Measurements from ENCODE around the gene HSPB1. TPM values are rescaled to one million over a fixed set of nuclear protein-coding genes. Genes with fewer than 3 reads are reported as not detected.

HSPB1 gene
- total RNA-seq, 4 donors from 2014 or later: 880 to 2,548 (median 1,000) TPM

DNA sequence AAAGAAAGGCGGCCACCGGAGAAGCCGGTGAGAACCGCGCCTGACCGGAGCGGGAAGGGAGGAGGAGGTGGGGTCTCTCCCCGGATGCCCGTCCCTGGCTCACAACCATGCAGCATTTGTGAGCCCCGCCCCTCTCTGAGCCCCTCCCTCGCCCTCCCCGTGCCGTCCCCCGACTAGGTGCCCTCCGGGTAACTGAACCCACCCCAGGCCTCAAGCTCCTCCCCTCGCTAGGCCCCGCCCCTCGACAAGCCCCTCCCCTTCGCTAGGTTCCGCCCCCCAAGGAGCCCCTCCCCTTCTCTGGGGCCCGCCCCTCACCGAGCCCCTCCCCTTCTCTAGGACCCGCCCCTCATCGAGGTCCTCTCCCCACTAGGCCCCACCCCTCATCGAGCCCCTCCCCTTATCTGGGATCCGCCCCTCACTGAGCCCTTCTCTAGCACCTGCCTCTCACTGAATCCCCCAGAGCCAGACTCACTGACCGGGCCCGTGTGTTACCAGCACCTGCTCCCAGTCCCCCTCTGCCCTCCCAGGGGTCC is 42.2 kb upstream of the HSPB1 start:
- Histone ChIP-seq H3K27me3 (peaks cover 69% of the 10 kb centered on the region), H3K9me3 (no peaks in the 10 kb centered on the region), H3K36me3 (no peaks in the 10 kb centered on the region), H3K4me1 (peaks cover 0 to 10% (median 0%) of the 10 kb centered on the region in 3 donors), H3K27ac (no peak overlapping the region), H3K4me3 (peak overlapping the region in 1 of 2 donors; percentile 43)
- WGBS, 2 donors (ENCODE audit: low coverage in 1 of 2): 0% methylated on average over 6 of the region's 28 CpGs; no CpG with 5 or more reads in 1 of the 2 donors
- no peak for TF ChIP-seq POLR2AphosphoS5 (IDR thresholded peaks at IDR 0.05)
- TF ChIP-seq, protein P1, sequence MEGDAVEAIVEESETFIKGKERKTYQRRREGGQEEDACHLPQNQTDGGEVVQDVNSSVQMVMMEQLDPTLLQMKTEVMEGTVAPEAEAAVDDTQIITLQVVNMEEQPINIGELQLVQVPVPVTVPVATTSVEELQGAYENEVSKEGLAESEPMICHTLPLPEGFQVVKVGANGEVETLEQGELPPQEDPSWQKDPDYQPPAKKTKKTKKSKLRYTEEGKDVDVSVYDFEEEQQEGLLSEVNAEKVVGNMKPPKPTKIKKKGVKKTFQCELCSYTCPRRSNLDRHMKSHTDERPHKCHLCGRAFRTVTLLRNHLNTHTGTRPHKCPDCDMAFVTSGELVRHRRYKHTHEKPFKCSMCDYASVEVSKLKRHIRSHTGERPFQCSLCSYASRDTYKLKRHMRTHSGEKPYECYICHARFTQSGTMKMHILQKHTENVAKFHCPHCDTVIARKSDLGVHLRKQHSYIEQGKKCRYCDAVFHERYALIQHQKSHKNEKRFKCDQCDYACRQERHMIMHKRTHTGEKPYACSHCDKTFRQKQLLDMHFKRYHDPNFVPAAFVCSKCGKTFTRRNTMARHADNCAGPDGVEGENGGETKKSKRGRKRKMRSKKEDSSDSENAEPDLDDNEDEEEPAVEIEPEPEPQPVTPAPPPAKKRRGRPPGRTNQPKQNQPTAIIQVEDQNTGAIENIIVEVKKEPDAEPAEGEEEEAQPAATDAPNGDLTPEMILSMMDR (IDR thresholded peaks at IDR 0.05): no peak
- ATAC-seq: no peak

DNA sequence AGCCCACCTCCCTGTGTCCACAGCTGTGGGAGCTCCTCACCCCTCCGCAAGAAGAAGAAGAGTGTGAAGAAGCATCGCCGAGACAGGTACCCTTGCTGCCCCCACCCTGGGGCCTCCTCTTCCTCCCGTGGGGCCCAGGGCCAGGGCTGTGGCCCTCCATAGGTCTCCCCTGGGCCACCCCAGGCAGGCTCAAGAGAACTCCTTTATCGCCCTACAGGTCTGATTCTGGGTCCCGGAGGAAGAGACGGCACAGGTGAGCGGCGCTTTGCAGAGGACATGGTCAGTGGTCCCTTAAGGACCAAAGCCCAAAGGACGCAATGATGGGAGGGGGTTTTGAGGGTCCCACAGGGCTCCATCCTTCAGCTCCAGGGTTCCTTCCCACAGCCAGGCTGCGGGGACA is 41.1 kb upstream of the HSPB1 start:
- Histone ChIP-seq H3K36me3 (no peaks in the 10 kb centered on the region), H3K4me1 (peaks cover 0 to 10% (median 0%) of the 10 kb centered on the region in 3 donors), H3K4me3 (no peak overlapping the region), H3K27me3 (peaks cover 64% of the 10 kb centered on the region), H3K9me3 (no peaks in the 10 kb centered on the region), H3K27ac (no peak overlapping the region)
- TF ChIP-seq POLR2AphosphoS5 (IDR thresholded peaks at IDR 0.05) (no peak), EP300 (IDR thresholded peaks at IDR 0.05) (no peak), POLR2A (IDR thresholded peaks at IDR 0.05) (no peak)
- TF ChIP-seq, protein P1 (IDR thresholded peaks at IDR 0.05): no peak
- no peak for ATAC-seq
- no CpG with 5 or more reads among the region's 11 CpGs for WGBS, 2 donors (ENCODE audit: low coverage in 1 of 2)

DNA sequence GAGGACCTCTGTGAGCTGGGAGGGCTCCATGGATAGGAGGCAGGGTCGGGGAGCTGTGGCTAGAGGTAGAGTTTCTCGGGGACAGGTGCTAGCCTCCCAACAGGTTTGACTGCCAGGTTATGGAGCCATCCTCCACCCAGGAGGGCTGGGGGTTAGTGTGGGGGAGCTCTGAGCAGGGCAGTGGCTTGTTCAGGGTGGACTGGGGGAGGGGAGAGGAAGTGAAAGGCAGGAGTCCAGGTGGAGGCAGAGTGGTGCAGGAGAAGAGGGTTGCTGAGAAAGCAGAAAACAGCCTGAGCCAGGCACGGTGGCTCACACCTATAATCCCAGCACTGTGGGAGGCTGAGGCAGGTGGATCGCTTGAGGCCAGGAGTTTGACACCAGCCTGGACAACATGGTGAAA is 40.5 kb upstream of the HSPB1 start:
- TF ChIP-seq POLR2A (IDR thresholded peaks at IDR 0.05) (no peak), EP300 (IDR thresholded peaks at IDR 0.05) (no peak), POLR2AphosphoS5 (IDR thresholded peaks at IDR 0.05) (no peak)
- TF ChIP-seq, protein P1 (IDR thresholded peaks at IDR 0.05): no peak
- ATAC-seq: no peak

DNA sequence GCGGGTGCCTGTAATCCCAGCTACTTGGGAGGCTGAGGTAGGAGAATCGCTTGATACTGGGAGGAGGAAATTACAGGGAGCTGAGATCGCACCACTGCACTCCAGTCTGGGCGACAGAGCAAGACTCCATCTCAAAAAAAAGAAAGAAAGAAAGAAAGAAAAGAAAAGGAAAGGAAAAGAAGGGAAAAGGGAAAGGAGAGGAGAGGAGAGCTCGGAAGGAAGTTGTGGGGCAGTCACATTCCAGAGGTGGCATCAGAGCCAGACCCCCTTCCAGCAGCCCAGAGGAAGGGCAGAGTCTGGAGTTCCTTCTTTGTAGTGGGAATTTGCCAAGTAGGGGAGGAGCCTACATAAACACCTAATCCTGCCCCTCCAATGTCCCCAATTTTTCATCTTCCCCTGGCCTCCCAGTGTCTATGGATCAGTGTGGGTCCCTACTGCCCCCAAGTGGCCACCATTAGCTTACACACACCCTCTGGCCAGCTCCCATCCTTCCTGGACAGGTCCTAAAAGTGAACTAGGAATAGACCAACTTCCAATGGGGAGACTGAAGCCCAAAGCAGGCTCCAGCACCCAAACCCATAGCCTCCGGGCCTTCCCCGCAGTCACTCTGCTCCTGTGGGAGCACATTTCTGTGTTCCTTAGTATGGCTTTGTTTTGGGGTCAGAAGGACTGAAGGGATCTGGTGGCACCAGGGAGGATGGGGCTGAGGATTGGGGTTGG is 39.6 kb upstream of the HSPB1 start:
- no peak overlapping the region for H3K27ac ChIP-seq
- peaks cover 0 to 23% (median 8%) of the 10 kb centered on the region in 3 donors for H3K4me1 ChIP-seq
- peaks cover 66% of the 10 kb centered on the region for H3K27me3 ChIP-seq
- no peaks in the 10 kb centered on the region for H3K36me3 ChIP-seq
- 67 to 91% methylated on average over 2 to 5 of the region's 7 CpGs for WGBS, 2 donors (ENCODE audit: low coverage in 1 of 2)
- TF ChIP-seq POLR2AphosphoS5 (IDR thresholded peaks at IDR 0.05) (no peak), POLR2A (IDR thresholded peaks at IDR 0.05) (no peak)
- TF ChIP-seq, protein P1 (IDR thresholded peaks at IDR 0.05): peak in 3 of 4 experiments; percentile 17 to 61 (median 40)
- H3K4me3 ChIP-seq: no peak overlapping the region
- no peaks in the 10 kb centered on the region for H3K9me3 ChIP-seq
- ATAC-seq: peak; percentile 61

More for the DNA sequence above, 40.5 kb upstream of the HSPB1 start:
- Histone ChIP-seq H3K4me1 (peaks cover 0 to 14% (median 1%) of the 10 kb centered on the region in 3 donors), H3K27ac (no peak overlapping the region), H3K36me3 (no peaks in the 10 kb centered on the region), H3K4me3 (no peak overlapping the region), H3K27me3 (peaks cover 66% of the 10 kb centered on the region), H3K9me3 (no peaks in the 10 kb centered on the region)
- WGBS, 2 donors (ENCODE audit: low coverage in 1 of 2): 49 to 50% methylated on average over 2 to 3 of the region's 4 CpGs

DNA sequence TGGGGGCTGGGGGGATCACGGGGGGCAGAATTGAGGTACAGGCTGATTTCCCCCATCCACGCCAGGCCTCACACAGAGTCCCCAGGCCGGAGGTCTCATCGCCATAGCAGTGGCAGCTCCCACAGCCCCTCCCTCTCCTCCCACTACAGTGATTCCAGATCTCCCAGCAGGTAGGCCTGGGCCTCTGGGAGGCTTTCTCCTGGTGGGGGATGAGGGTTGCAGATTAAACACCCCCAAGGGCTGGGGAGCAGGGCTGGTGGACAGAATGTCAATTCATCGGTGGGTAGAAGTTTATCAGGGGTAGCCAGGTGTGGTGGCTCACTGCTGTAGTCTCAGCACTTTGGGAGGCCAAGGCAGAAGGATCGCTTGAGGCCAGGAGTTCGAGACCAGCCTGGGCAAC is 37.2 kb upstream of the HSPB1 start:
- Histone ChIP-seq H3K4me1 (peaks cover 0 to 20% (median 8%) of the 10 kb centered on the region in 3 donors), H3K9me3 (no peaks in the 10 kb centered on the region), H3K36me3 (no peaks in the 10 kb centered on the region), H3K4me3 (no peak overlapping the region), H3K27ac (no peak overlapping the region), H3K27me3 (peaks cover 66% of the 10 kb centered on the region)
- TF ChIP-seq POLR2AphosphoS5 (IDR thresholded peaks at IDR 0.05): no peak
- no peak for TF ChIP-seq EP300 (IDR thresholded peaks at IDR 0.05)
- no peak for TF ChIP-seq POLR2A (IDR thresholded peaks at IDR 0.05)
- TF ChIP-seq, protein P1 (IDR thresholded peaks at IDR 0.05): no peak
- no peak for ATAC-seq
- 87 to 93% methylated on average over 3 of the region's 7 CpGs for WGBS, 2 donors (ENCODE audit: low coverage in 1 of 2)
